CD4-positive, alpha-beta memory T cell (primary cell): ENCODE data around the gene CAB39. TPM values are rescaled to one million over a fixed set of nuclear protein-coding genes. Genes with fewer than 3 reads are reported as not detected.
A peak's percentile ranks its signal among the peaks of the same experiment; 100 is the strongest.

ENCODE experiments used
- CTCF ChIA-PET: fragments of 350-600 bp; sonication (Branson Sonifier 250); formaldehyde crosslinking; loops from one replicate; lab custom pipeline; 2021; ENCODE audit warnings: inconsistent platforms; ENCODE audit not compliant: partially characterized antibody; lab: Charles Lee
- POLR2A ChIA-PET: fragments of 350-600 bp; sonication (Branson Sonifier 250); formaldehyde crosslinking; loops from one replicate; lab custom pipeline; 2021; ENCODE audit not compliant: partially characterized antibody; lab: Charles Lee
- DNase-seq, 5 donors: peaks; one replicate each; pipeline versions ENCODE4 v3.0.0 to v3.0.0-alpha.2; 2020 to 2022; ENCODE audit warnings: mixed read lengths in 1 of 5
- H3K27ac ChIP-seq: one replicate; pipeline ENCODE4 v1.7.0; 2013; ENCODE audit warnings: low read depth, low read length
- H3K27me3 ChIP-seq: 2 replicates; pipeline ENCODE4 v1.7.0; 2013; ENCODE audit warnings: mild to moderate bottlenecking, low read length, moderate library complexity; ENCODE audit not compliant: insufficient read depth
- H3K36me3 ChIP-seq: 2 replicates; pipeline ENCODE4 v1.7.0; 2013; ENCODE audit warnings: mild to moderate bottlenecking, low read length, moderate library complexity; ENCODE audit not compliant: insufficient read depth
- H3K4me1 ChIP-seq: 2 replicates; pipeline ENCODE4 v1.7.0; 2013; ENCODE audit warnings: mild to moderate bottlenecking, low read length, moderate library complexity; ENCODE audit not compliant: insufficient read depth
- H3K4me3 ChIP-seq, 2 donors: one replicate each; pipeline ENCODE4 v1.7.0; 2013; ENCODE audit warnings: low read length in 2 of 2, mild to moderate bottlenecking in 1 of 2
- H3K9me3 ChIP-seq, 2 donors: one replicate each; pipeline ENCODE4 v1.7.0; 2013; ENCODE audit warnings: low read length in 2 of 2, control low read depth in 1 of 2; ENCODE audit not compliant: control insufficient read depth in 1 of 2
- H3K27ac Mint-ChIP-seq, 7 donors: one replicate each; pipeline ENCODE4 v1.8.0; 2020 to 2021; ENCODE audit warnings: mixed read lengths in 7 of 7, mild to moderate bottlenecking in 6 of 7, inconsistent platforms in 3 of 7, moderate library complexity in 3 of 7
- H3K27me3 Mint-ChIP-seq, 2 donors: one replicate each; pipeline ENCODE4 v1.8.0; 2020 to 2021; ENCODE audit warnings: mixed read lengths in 2 of 2
- H3K36me3 Mint-ChIP-seq, 2 donors: one replicate each; pipeline ENCODE4 v1.8.0; 2020 to 2021; ENCODE audit warnings: mixed read lengths in 2 of 2, inconsistent platforms in 1 of 2, mild to moderate bottlenecking in 1 of 2
- H3K4me1 Mint-ChIP-seq, 4 donors: one replicate each; pipeline ENCODE4 v1.8.0; 2020 to 2021; ENCODE audit warnings: mixed read lengths in 4 of 4, mild to moderate bottlenecking in 1 of 4
- H3K4me3 Mint-ChIP-seq, 8 donors: one replicate each; pipeline ENCODE4 v1.8.0; 2020 to 2021; ENCODE audit warnings: mixed read lengths in 8 of 8, mild to moderate bottlenecking in 7 of 8, moderate library complexity in 6 of 8, inconsistent platforms in 3 of 8
- H3K9me3 Mint-ChIP-seq, 8 donors: one replicate each; pipeline ENCODE4 v1.8.0; 2020 to 2021; ENCODE audit warnings: mixed read lengths in 8 of 8, mild to moderate bottlenecking in 5 of 8, inconsistent platforms in 3 of 8, moderate library complexity in 1 of 8
- intact Hi-C: fragments of 100-400 bp; cut with micrococcal nuclease; formaldehyde crosslinking; loops from one replicate; pipeline ENCODE4 v1.15.1; 2023
- polyA plus RNA-seq, 2 donors: library from polyadenylated mRNA; unstranded; fragments of 300-500 nt; fragmentation: Illumina TruSeq; gene quantifications; one replicate each; pipeline ENCODE4 v1.2.3, GENCODE V29; 2021
- total RNA-seq, 2 experiments: library from RNA; stranded (reverse); gene quantifications; one replicate each; pipeline ENCODE4 v1.2.3, GENCODE V29; 2021

Gene CAB39
- total and polyA plus RNA-seq, 4 experiments from 2014 or later: 80.8 to 115 (median 100) TPM

GRCh38 chr2:230797515-230798495, 85.2 kb downstream of the CAB39 start:
- Mint-ChIP-seq H3K27ac (peak overlapping the region in 1 of 7 donors; percentile 7), H3K36me3 (peaks cover 38 to 56% of the 10 kb centered on the region in 2 donors), H3K4me1 (peaks cover 26 to 33% (median 27%) of the 10 kb centered on the region in 4 donors), H3K4me3 (no peak overlapping the region), H3K9me3 (no peaks in the 10 kb centered on the region), H3K27me3 (no peaks in the 10 kb centered on the region)
- Histone ChIP-seq H3K4me1 (peaks cover 64% of the 10 kb centered on the region), H3K9me3 (no peaks in the 10 kb centered on the region), H3K27me3 (no peaks in the 10 kb centered on the region), H3K4me3 (no peak overlapping the region), H3K27ac (peak overlapping the region; percentile 8), H3K36me3 (peaks cover 34% of the 10 kb centered on the region)
- no peak for DNase-seq
- CTCF ChIA-PET: interaction anchor here (0.6 to 3.9 kb wide), 57 partner anchors 9 to 734 kb away, joined by 3 to 70 read pairs (median 5); no protein-coding TSS in a partner anchor
- POLR2A ChIA-PET: interaction anchor here (0.7 to 10.8 kb wide), 10 partner anchors 16 to 731 kb away, joined by 3 to 142 read pairs (median 3); partner anchors contain the start of gene CAB39
- intact Hi-C loops: loop anchor here (2.0 to 5.0 kb wide), 4 partner anchors 35 to 381 kb away; partner anchors contain the start of gene SP100

GRCh38 chr2:230798769-230799399, 86.2 kb downstream of the CAB39 start:
- Histone ChIP-seq H3K9me3 (no peaks in the 10 kb centered on the region), H3K27ac (peak overlapping the region; percentile 8), H3K4me1 (peaks cover 53% of the 10 kb centered on the region), H3K36me3 (peaks cover 29% of the 10 kb centered on the region), H3K27me3 (no peaks in the 10 kb centered on the region), H3K4me3 (no peak overlapping the region)
- CTCF ChIA-PET: interaction anchor here (0.7 to 3.9 kb wide), 48 partner anchors 8 to 735 kb away, joined by 3 to 70 read pairs (median 5); no protein-coding TSS in a partner anchor
- Mint-ChIP-seq H3K4me3 (peak overlapping the region in 1 of 8 donors; percentile 47), H3K27me3 (no peaks in the 10 kb centered on the region), H3K27ac (peak overlapping the region in 3 of 7 donors; percentile 7 to 62 (median 43)), H3K36me3 (peaks cover 43 to 58% of the 10 kb centered on the region in 2 donors), H3K9me3 (no peaks in the 10 kb centered on the region), H3K4me1 (peaks cover 20 to 26% (median 23%) of the 10 kb centered on the region in 4 donors)
- POLR2A ChIA-PET: interaction anchor here (0.7 to 10.8 kb wide), 8 partner anchors 17 to 732 kb away, joined by 3 to 142 read pairs (median 4); partner anchors contain the start of gene CAB39
- DNase-seq: peak; percentile 57 to 71 (median 64)
- intact Hi-C loops: loop anchor here (1.0 to 5.0 kb wide), 5 partner anchors 36 to 382 kb away; partner anchors contain the start of genes CAB39 and SP100

- intact Hi-C loops: no loop called here
Measured at GRCh38 chr2:230805353-230806017, 92.8 kb downstream of the CAB39 start.

GRCh38 chr2:230807729-230808128, 95.1 kb downstream of the CAB39 start:
- Mint-ChIP-seq H3K9me3 (no peaks in the 10 kb centered on the region), H3K27ac (peak overlapping the region in 4 of 7 donors; percentile 7 to 58 (median 48)), H3K4me3 (no peak overlapping the region), H3K36me3 (peaks cover 29 to 64% of the 10 kb centered on the region in 2 donors), H3K4me1 (peaks cover 7 to 15% (median 10%) of the 10 kb centered on the region in 4 donors), H3K27me3 (no peaks in the 10 kb centered on the region)
- no peaks in the 10 kb centered on the region for H3K27me3 ChIP-seq
- no peaks in the 10 kb centered on the region for H3K4me1 ChIP-seq
- H3K9me3 ChIP-seq: no peaks in the 10 kb centered on the region
- H3K4me3 ChIP-seq: no peak overlapping the region
- no peak overlapping the region for H3K27ac ChIP-seq
- H3K36me3 ChIP-seq: peaks cover 12% of the 10 kb centered on the region
- intact Hi-C loops: no loop called here
- ChIA-PET CTCF (no interaction called here), POLR2A (no interaction called here)
- DNase-seq: no peak

More at GRCh38 chr2:230805353-230806017, 92.8 kb downstream of the CAB39 start:
- H3K27ac ChIP-seq: no peak overlapping the region
- ChIA-PET POLR2A (interaction anchor here (0.9 to 1.5 kb wide), 4 partner anchors 19 to 92 kb away, joined by 3 to 6 read pairs (median 3); no protein-coding TSS in a partner anchor), CTCF (interaction anchor here (0.9 to 1.9 kb wide), 4 partner anchors 7 to 19 kb away, joined by 3 to 10 read pairs (median 4); no protein-coding TSS in a partner anchor)
- peak overlapping the region in 5 of 7 donors; percentile 1 to 80 (median 53) for H3K27ac Mint-ChIP-seq
- H3K9me3 Mint-ChIP-seq: no peaks in the 10 kb centered on the region
- H3K4me1 Mint-ChIP-seq: peaks cover 4 to 14% (median 11%) of the 10 kb centered on the region in 4 donors
- no peaks in the 10 kb centered on the region for H3K27me3 Mint-ChIP-seq
- peaks cover 13% of the 10 kb centered on the region for H3K36me3 ChIP-seq
- H3K4me3 Mint-ChIP-seq: no peak overlapping the region
- peaks cover 33 to 62% of the 10 kb centered on the region in 2 donors for H3K36me3 Mint-ChIP-seq
- DNase-seq: no peak
- H3K4me3 ChIP-seq: no peak overlapping the region
- no peaks in the 10 kb centered on the region for H3K4me1 ChIP-seq
- H3K27me3 ChIP-seq: no peaks in the 10 kb centered on the region
- H3K9me3 ChIP-seq: no peaks in the 10 kb centered on the region

GRCh38 chr2:230809015-230809414, 96.4 kb downstream of the CAB39 start:
- Histone ChIP-seq H3K27ac (no peak overlapping the region), H3K27me3 (no peaks in the 10 kb centered on the region), H3K4me1 (no peaks in the 10 kb centered on the region), H3K36me3 (peaks cover 18% of the 10 kb centered on the region), H3K4me3 (no peak overlapping the region), H3K9me3 (no peaks in the 10 kb centered on the region)
- POLR2A ChIA-PET: interaction anchor here (1.2 kb wide), 1 partner anchor 95 kb away, joined by 5 read pairs; no protein-coding TSS in a partner anchor
- no peak for DNase-seq
- Mint-ChIP-seq H3K9me3 (no peaks in the 10 kb centered on the region), H3K27me3 (no peaks in the 10 kb centered on the region), H3K36me3 (peaks cover 25 to 65% of the 10 kb centered on the region in 2 donors), H3K4me1 (peaks cover 9 to 14% (median 11%) of the 10 kb centered on the region in 4 donors), H3K27ac (peak overlapping the region in 4 of 7 donors; percentile 32 to 72 (median 52)), H3K4me3 (no peak overlapping the region)
- intact Hi-C loops: no loop called here
- CTCF ChIA-PET: interaction anchor here (1.1 to 1.3 kb wide), 2 partner anchors 15 to 179 kb away, joined by 3 to 4 read pairs; no protein-coding TSS in a partner anchor

GRCh38 chr2:230809677-230810251, 97.1 kb downstream of the CAB39 start:
- no peaks in the 10 kb centered on the region for H3K4me1 ChIP-seq
- ChIA-PET CTCF (interaction anchor here (0.9 to 1.3 kb wide), 3 partner anchors 15 to 178 kb away, joined by 3 to 4 read pairs (median 3); no protein-coding TSS in a partner anchor), POLR2A (interaction anchor here (1.2 kb wide), 1 partner anchor 96 kb away, joined by 5 read pairs; no protein-coding TSS in a partner anchor)
- no peak overlapping the region for H3K27ac ChIP-seq
- no peak for DNase-seq
- no peaks in the 10 kb centered on the region for H3K27me3 ChIP-seq
- H3K36me3 Mint-ChIP-seq: peaks cover 27 to 73% of the 10 kb centered on the region in 2 donors
- H3K27ac Mint-ChIP-seq: peak overlapping the region in 2 of 7 donors; percentile 1 to 37
- H3K4me1 Mint-ChIP-seq: peaks cover 9 to 21% (median 10%) of the 10 kb centered on the region in 4 donors
- no peak overlapping the region for H3K4me3 ChIP-seq
- no peaks in the 10 kb centered on the region for H3K9me3 ChIP-seq
- intact Hi-C loops: no loop called here
- H3K27me3 Mint-ChIP-seq: no peaks in the 10 kb centered on the region
- H3K4me3 Mint-ChIP-seq: no peak overlapping the region
- H3K36me3 ChIP-seq: peaks cover 24% of the 10 kb centered on the region
- no peaks in the 10 kb centered on the region for H3K9me3 Mint-ChIP-seq
